CD4-positive, alpha-beta memory T cell (primary cell): ENCODE measurements around the gene CLNK. TPM values are rescaled to one million over a fixed set of nuclear protein-coding genes. Genes with fewer than 3 reads are reported as not detected.

ENCODE experiments used
- CTCF ChIA-PET: fragments of 350-600 bp; sonication (Branson Sonifier 250); formaldehyde crosslinking; loops from one replicate; lab custom pipeline; 2021; ENCODE audit warnings: inconsistent platforms; ENCODE audit not compliant: partially characterized antibody; lab: Charles Lee
- POLR2A ChIA-PET: fragments of 350-600 bp; sonication (Branson Sonifier 250); formaldehyde crosslinking; loops from one replicate; lab custom pipeline; 2021; ENCODE audit not compliant: partially characterized antibody; lab: Charles Lee
- DNase-seq, 5 donors: peaks; one replicate each; pipeline versions ENCODE4 v3.0.0 to v3.0.0-alpha.2; 2020 to 2022; ENCODE audit warnings: mixed read lengths in 1 of 5
- H3K27ac ChIP-seq: one replicate; pipeline ENCODE4 v1.7.0; 2013; ENCODE audit warnings: low read depth, low read length
- H3K27me3 ChIP-seq: 2 replicates; pipeline ENCODE4 v1.7.0; 2013; ENCODE audit warnings: mild to moderate bottlenecking, low read length, moderate library complexity; ENCODE audit not compliant: insufficient read depth
- H3K36me3 ChIP-seq: 2 replicates; pipeline ENCODE4 v1.7.0; 2013; ENCODE audit warnings: mild to moderate bottlenecking, low read length, moderate library complexity; ENCODE audit not compliant: insufficient read depth
- H3K4me1 ChIP-seq: 2 replicates; pipeline ENCODE4 v1.7.0; 2013; ENCODE audit warnings: mild to moderate bottlenecking, low read length, moderate library complexity; ENCODE audit not compliant: insufficient read depth
- H3K4me3 ChIP-seq, 2 donors: one replicate each; pipeline ENCODE4 v1.7.0; 2013; ENCODE audit warnings: low read length in 2 of 2, mild to moderate bottlenecking in 1 of 2
- H3K9me3 ChIP-seq, 2 donors: one replicate each; pipeline ENCODE4 v1.7.0; 2013; ENCODE audit warnings: low read length in 2 of 2, control low read depth in 1 of 2; ENCODE audit not compliant: control insufficient read depth in 1 of 2
- H3K27ac Mint-ChIP-seq, 7 donors: one replicate each; pipeline ENCODE4 v1.8.0; 2020 to 2021; ENCODE audit warnings: mixed read lengths in 7 of 7, mild to moderate bottlenecking in 6 of 7, inconsistent platforms in 3 of 7, moderate library complexity in 3 of 7
- H3K27me3 Mint-ChIP-seq, 2 donors: one replicate each; pipeline ENCODE4 v1.8.0; 2020 to 2021; ENCODE audit warnings: mixed read lengths in 2 of 2
- H3K36me3 Mint-ChIP-seq, 2 donors: one replicate each; pipeline ENCODE4 v1.8.0; 2020 to 2021; ENCODE audit warnings: mixed read lengths in 2 of 2, inconsistent platforms in 1 of 2, mild to moderate bottlenecking in 1 of 2
- H3K4me1 Mint-ChIP-seq, 4 donors: one replicate each; pipeline ENCODE4 v1.8.0; 2020 to 2021; ENCODE audit warnings: mixed read lengths in 4 of 4, mild to moderate bottlenecking in 1 of 4
- H3K4me3 Mint-ChIP-seq, 8 donors: one replicate each; pipeline ENCODE4 v1.8.0; 2020 to 2021; ENCODE audit warnings: mixed read lengths in 8 of 8, mild to moderate bottlenecking in 7 of 8, moderate library complexity in 6 of 8, inconsistent platforms in 3 of 8
- H3K9me3 Mint-ChIP-seq, 8 donors: one replicate each; pipeline ENCODE4 v1.8.0; 2020 to 2021; ENCODE audit warnings: mixed read lengths in 8 of 8, mild to moderate bottlenecking in 5 of 8, inconsistent platforms in 3 of 8, moderate library complexity in 1 of 8
- intact Hi-C: fragments of 100-400 bp; cut with micrococcal nuclease; formaldehyde crosslinking; loops from one replicate; pipeline ENCODE4 v1.15.1; 2023
- polyA plus RNA-seq, 2 donors: library from polyadenylated mRNA; unstranded; fragments of 300-500 nt; fragmentation: Illumina TruSeq; gene quantifications; one replicate each; pipeline ENCODE4 v1.2.3, GENCODE V29; 2021
- total RNA-seq, 2 experiments: library from RNA; stranded (reverse); gene quantifications; one replicate each; pipeline ENCODE4 v1.2.3, GENCODE V29; 2021

Gene CLNK
- total and polyA plus RNA-seq, 4 experiments from 2014 or later, result 0.11 to 0.29 TPM; not detected in 2

DNA sequence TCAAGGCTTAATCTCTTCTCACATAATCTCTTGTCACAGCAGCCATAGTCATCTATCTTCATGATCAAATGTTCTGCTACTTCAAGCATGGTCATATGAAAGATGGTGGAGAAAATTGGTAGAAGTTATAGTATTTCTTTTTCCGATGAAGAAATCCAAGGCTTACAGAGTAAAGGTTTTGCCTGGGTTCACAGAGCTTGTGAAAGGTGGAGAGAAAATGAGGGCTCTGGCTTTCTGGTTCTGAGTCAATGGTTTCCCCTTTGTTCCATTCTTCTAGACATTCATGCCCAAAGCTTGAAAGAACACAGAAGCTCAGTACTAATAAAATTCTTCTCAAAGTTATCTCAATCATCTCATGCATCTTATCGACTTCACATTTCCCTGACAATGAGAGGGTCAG, 36.1 kb downstream of the CLNK start:
- Mint-ChIP-seq H3K9me3 (peaks cover 0 to 3% (median 0%) of the 10 kb centered on the region in 8 donors), H3K4me1 (no peaks in the 10 kb centered on the region), H3K27ac (no peak overlapping the region), H3K4me3 (no peak overlapping the region), H3K27me3 (peaks cover 0 to 3% of the 10 kb centered on the region in 2 donors), H3K36me3 (no peaks in the 10 kb centered on the region)
- Histone ChIP-seq H3K4me3 (no peak overlapping the region), H3K27me3 (no peaks in the 10 kb centered on the region), H3K36me3 (no peaks in the 10 kb centered on the region), H3K4me1 (no peaks in the 10 kb centered on the region), H3K9me3 (no peaks in the 10 kb centered on the region), H3K27ac (no peak overlapping the region)
- intact Hi-C loops, result no loop called here
- ChIA-PET CTCF (no interaction called here), POLR2A (no interaction called here)
- DNase-seq, result no peak

DNA sequence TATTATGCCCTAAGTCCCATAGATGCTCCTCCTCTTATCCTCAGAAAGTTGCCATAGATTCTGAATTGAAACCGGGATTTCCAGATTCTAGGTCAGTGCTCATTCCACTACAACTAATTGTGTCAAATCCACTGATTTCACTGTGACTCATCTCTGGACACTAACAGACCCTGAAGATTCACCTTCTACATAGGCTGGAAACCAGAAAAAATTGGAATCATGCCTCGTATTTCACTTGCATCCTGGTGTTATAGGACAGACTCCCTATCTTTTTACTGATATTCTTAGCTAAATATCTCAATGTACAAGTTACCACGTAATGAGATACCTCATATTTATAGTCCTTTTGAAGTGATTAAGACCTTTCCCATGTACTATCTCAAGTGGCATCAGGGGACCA, 36.7 kb downstream of the CLNK start:
- no peaks in the 10 kb centered on the region for H3K27me3 ChIP-seq
- no peaks in the 10 kb centered on the region for H3K36me3 ChIP-seq
- no peak overlapping the region for H3K27ac ChIP-seq
- DNase-seq, result no peak
- ChIA-PET CTCF (interaction anchor here (0.7 to 1.4 kb wide), 2 partner anchors 10 to 17 kb away, joined by 3 read pairs; no protein-coding TSS in a partner anchor), POLR2A (no interaction called here)
- Mint-ChIP-seq H3K9me3 (peaks cover 0 to 3% (median 0%) of the 10 kb centered on the region in 8 donors), H3K4me3 (no peak overlapping the region), H3K4me1 (no peaks in the 10 kb centered on the region), H3K27me3 (peaks cover 0 to 3% of the 10 kb centered on the region in 2 donors), H3K27ac (no peak overlapping the region), H3K36me3 (no peaks in the 10 kb centered on the region)
- no peaks in the 10 kb centered on the region for H3K9me3 ChIP-seq
- intact Hi-C loops, result no loop called here
- H3K4me3 ChIP-seq, result no peak overlapping the region
- no peaks in the 10 kb centered on the region for H3K4me1 ChIP-seq

DNA sequence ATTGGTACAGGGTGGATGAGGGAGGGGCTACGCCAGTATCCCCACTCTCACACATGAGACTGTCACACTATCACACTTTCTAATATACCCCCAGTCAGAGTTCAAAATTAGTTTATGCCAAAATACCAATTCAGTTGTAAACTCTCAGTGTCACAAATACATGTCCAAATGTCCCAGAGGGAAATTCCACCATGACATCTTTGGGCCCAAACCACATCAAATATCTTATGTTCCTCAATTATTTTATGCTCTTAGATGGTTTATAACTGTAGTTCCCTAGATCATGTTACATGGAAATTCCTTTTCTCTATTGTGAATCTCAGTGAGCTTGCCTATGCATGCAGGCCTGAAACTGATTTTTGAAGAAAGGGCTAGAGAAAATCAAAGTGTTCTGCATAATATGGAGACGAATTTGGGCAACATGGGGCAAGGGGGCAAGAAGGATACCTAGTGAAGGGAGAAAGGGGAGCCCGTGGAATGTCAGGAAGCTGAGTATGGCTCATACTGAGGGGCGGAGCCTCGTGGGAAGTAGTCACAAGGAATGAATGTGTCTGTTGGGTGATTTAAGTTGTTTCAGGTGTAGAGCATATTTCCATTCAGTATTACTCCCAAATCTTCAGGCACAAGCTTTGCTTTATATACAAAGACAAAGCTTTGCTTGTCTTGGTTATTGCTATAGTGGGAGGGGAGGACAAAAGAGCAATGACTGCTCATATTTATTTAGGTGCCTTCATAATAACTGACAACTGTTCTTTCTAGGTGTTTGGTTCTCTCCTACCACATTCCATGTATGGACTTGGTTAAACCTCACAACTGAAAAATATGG, 40.8 kb downstream of the CLNK start:
- Histone ChIP-seq H3K4me1 (no peaks in the 10 kb centered on the region), H3K9me3 (no peaks in the 10 kb centered on the region), H3K27ac (no peak overlapping the region), H3K27me3 (no peaks in the 10 kb centered on the region), H3K4me3 (no peak overlapping the region), H3K36me3 (no peaks in the 10 kb centered on the region)
- peaks cover 0 to 6% (median 0%) of the 10 kb centered on the region in 8 donors for H3K9me3 Mint-ChIP-seq
- no peaks in the 10 kb centered on the region for H3K36me3 Mint-ChIP-seq
- no peak overlapping the region for H3K27ac Mint-ChIP-seq
- H3K4me3 Mint-ChIP-seq, result no peak overlapping the region
- ChIA-PET CTCF (no interaction called here), POLR2A (no interaction called here)
- DNase-seq, result no peak
- H3K27me3 Mint-ChIP-seq, result peaks cover 0 to 1% of the 10 kb centered on the region in 2 donors
- intact Hi-C loops, result no loop called here
- no peaks in the 10 kb centered on the region for H3K4me1 Mint-ChIP-seq

DNA sequence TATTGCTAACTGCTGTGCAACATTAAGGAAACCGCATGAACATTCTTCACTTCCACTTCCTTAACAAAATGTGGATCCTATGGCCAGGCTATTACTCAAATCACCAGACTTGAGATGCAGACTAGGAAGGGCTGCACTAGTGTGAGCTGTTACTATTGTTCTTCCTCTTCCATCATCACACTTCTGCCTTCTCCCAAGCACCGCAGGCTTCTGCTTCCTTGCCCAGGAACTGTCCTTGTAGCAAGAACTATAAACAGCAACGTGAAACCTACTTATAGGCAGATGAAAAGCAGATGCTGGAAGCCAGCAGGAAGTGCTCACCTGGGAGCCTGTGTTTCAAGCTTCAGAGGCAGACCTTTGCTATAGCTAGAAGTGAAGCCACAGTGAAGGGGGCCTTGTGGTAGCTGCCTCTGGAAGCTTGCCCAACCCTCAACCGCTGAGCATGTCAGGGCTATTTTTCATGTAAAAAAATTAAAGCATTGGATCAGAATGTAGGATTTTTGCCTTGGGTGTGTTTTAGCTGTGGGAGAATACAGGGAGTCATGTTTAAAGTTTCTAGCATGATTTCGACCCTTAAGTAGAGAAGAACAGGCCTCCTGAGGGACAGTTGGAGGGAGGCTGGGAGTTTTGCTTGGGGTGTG, 43.9 kb downstream of the CLNK start:
- H3K4me3 Mint-ChIP-seq, result no peak overlapping the region
- Histone ChIP-seq H3K9me3 (no peaks in the 10 kb centered on the region), H3K4me3 (no peak overlapping the region), H3K4me1 (no peaks in the 10 kb centered on the region), H3K27me3 (no peaks in the 10 kb centered on the region), H3K36me3 (no peaks in the 10 kb centered on the region), H3K27ac (no peak overlapping the region)
- peaks cover 0 to 6% (median 0%) of the 10 kb centered on the region in 8 donors for H3K9me3 Mint-ChIP-seq
- ChIA-PET CTCF (no interaction called here), POLR2A (no interaction called here)
- H3K27me3 Mint-ChIP-seq, result peaks cover 0 to 1% of the 10 kb centered on the region in 2 donors
- intact Hi-C loops, result no loop called here
- no peaks in the 10 kb centered on the region for H3K36me3 Mint-ChIP-seq
- no peak for DNase-seq
- H3K4me1 Mint-ChIP-seq, result no peaks in the 10 kb centered on the region
- no peak overlapping the region for H3K27ac Mint-ChIP-seq

DNA sequence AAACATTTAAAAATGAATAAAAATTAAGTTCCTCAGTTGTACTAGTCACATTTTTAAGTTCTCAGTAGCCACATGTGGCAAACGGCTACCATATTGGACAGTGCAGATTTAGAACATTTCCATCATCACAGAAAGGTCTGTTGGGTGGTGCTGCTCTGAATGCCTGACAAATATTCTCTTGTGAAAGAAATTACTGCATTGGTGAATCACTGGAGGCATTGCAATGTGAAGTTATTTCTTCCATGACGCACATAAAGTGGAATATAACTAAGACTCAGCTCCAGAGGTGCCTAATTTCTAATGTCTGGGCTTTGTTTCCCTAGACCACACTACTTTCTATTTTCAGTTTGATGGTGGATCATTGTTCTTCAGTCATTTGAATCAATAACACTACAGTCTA, 44.9 kb downstream of the CLNK start:
- no peak for DNase-seq
- H3K4me3 ChIP-seq, result no peak overlapping the region
- Mint-ChIP-seq H3K27me3 (peaks cover 0 to 1% of the 10 kb centered on the region in 2 donors), H3K4me3 (no peak overlapping the region), H3K36me3 (no peaks in the 10 kb centered on the region), H3K9me3 (peaks cover 0 to 6% (median 0%) of the 10 kb centered on the region in 8 donors), H3K27ac (no peak overlapping the region), H3K4me1 (no peaks in the 10 kb centered on the region)
- intact Hi-C loops, result no loop called here
- no peaks in the 10 kb centered on the region for H3K27me3 ChIP-seq
- ChIA-PET POLR2A (no interaction called here), CTCF (no interaction called here)
- no peaks in the 10 kb centered on the region for H3K36me3 ChIP-seq
- H3K4me1 ChIP-seq, result no peaks in the 10 kb centered on the region
- no peaks in the 10 kb centered on the region for H3K9me3 ChIP-seq
- no peak overlapping the region for H3K27ac ChIP-seq

DNA sequence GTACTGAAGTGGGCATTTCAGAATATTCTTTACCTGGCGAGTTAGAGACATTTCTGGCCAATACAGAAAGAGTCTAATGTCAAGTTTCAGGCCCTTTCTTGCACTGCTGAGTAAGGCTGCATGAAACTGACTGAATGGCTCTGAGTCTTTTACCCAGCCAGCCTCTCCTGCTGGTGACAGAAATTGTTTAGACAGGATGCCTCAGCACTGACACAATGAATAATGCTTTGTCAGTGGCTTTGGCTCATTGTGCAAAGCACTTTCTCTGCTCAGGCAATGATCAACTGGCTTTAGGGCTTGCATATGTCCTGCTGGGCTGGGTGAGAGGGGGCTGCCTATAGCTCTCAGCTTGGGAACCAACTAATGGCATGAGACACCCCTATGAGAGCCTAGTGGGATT, 45.5 kb downstream of the CLNK start:
- intact Hi-C loops, result no loop called here
- CTCF ChIA-PET, result no interaction called here
- peaks cover 0 to 6% (median 0%) of the 10 kb centered on the region in 8 donors for H3K9me3 Mint-ChIP-seq

DNA sequence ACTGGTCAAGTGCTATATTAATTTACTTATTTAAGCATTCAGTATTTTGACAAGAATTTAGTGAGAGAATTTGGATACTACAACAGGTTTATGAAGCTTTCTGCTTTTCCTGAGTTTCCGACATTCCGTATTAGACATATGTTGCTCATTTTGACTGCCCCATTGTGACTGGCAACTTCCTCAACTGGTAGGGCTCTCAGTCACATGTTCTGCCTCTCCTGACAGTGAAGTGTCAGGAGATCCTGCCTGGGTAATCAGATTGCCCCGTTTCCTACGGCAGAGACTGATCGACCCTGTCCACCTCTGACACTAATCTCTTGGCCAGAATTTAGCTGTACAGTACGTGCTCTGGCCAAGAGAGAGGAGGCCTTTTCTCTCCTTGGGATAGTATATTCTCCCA, 49.5 kb downstream of the CLNK start:
- H3K9me3 Mint-ChIP-seq, result peaks cover 0 to 4% (median 0%) of the 10 kb centered on the region in 8 donors
- Histone ChIP-seq H3K9me3 (no peaks in the 10 kb centered on the region), H3K27me3 (no peaks in the 10 kb centered on the region), H3K4me1 (no peaks in the 10 kb centered on the region), H3K36me3 (no peaks in the 10 kb centered on the region), H3K27ac (no peak overlapping the region), H3K4me3 (no peak overlapping the region)
- POLR2A ChIA-PET, result no interaction called here
- H3K4me1 Mint-ChIP-seq, result no peaks in the 10 kb centered on the region
- CTCF ChIA-PET, result no interaction called here
- DNase-seq, result no peak
- no peaks in the 10 kb centered on the region for H3K27me3 Mint-ChIP-seq
- H3K27ac Mint-ChIP-seq, result no peak overlapping the region
- no peaks in the 10 kb centered on the region for H3K36me3 Mint-ChIP-seq
- intact Hi-C loops, result no loop called here
- H3K4me3 Mint-ChIP-seq, result no peak overlapping the region

More for the DNA sequence above, 45.5 kb downstream of the CLNK start:
- H3K36me3 Mint-ChIP-seq, result no peaks in the 10 kb centered on the region
- no peaks in the 10 kb centered on the region for H3K4me1 Mint-ChIP-seq
- H3K36me3 ChIP-seq, result no peaks in the 10 kb centered on the region
- H3K27ac Mint-ChIP-seq, result no peak overlapping the region
- H3K27ac ChIP-seq, result no peak overlapping the region
- no peaks in the 10 kb centered on the region for H3K27me3 ChIP-seq
- DNase-seq, result no peak
- H3K4me1 ChIP-seq, result no peaks in the 10 kb centered on the region
- no peak overlapping the region for H3K4me3 Mint-ChIP-seq
- H3K9me3 ChIP-seq, result no peaks in the 10 kb centered on the region
- no peak overlapping the region for H3K4me3 ChIP-seq
- peaks cover 0 to 1% of the 10 kb centered on the region in 2 donors for H3K27me3 Mint-ChIP-seq
- POLR2A ChIA-PET, result no interaction called here
